Dermis microvascular lymphatic vessel endothelial cell (primary cell): ENCODE results near the gene PPFIA2. TPM values are rescaled to one million over a fixed set of nuclear protein-coding genes. Genes with fewer than 3 reads are reported as not detected.

Source experiments
- DNase-seq, 2 donors: peaks; one replicate each; pipeline versions ENCODE4 v3.0.0 to v3.0.0-alpha.2; 2010; ENCODE audit warnings: low read depth in 2 of 2
- total RNA-seq: library from RNA; depleted of rRNA; stranded (reverse); fragments of >200 nt; gene quantifications from 2 replicates; pipeline ENCODE4 v1.2.1, GENCODE V29; 2014

The PPFIA2 gene
- total RNA-seq, 1 donor from 2014 or later, result not detected

- DNase-seq, result peak; percentile 17 to 56
These were observed 308.0 kb downstream of the PPFIA2 start for GRCh38 chr12:81450920-81451739.

GRCh38 chr12:81441629-81442028, 317.5 kb downstream of the PPFIA2 start:
- no peak for DNase-seq

GRCh38 chr12:81440001-81440400, 319.1 kb downstream of the PPFIA2 start:
- no peak for DNase-seq

- no peak for DNase-seq
These were observed 319.8 kb downstream of the PPFIA2 start for GRCh38 chr12:81439344-81439743.

- DNase-seq, result no peak
These were observed 342.1 kb downstream of the PPFIA2 start for GRCh38 chr12:81417056-81417455.

- DNase-seq, result no peak
These were observed 342.6 kb downstream of the PPFIA2 start for GRCh38 chr12:81416571-81416970.

GRCh38 chr12:81414441-81414840, 344.7 kb downstream of the PPFIA2 start:
- no peak for DNase-seq

GRCh38 chr12:81412940-81413339, 346.2 kb downstream of the PPFIA2 start:
- no peak for DNase-seq

GRCh38 chr12:81403348-81403747, 355.8 kb downstream of the PPFIA2 start:
- no peak for DNase-seq

GRCh38 chr12:81401241-81401640, 357.9 kb downstream of the PPFIA2 start:
- DNase-seq, result no peak

GRCh38 chr12:81400024-81400423, 359.1 kb downstream of the PPFIA2 start:
- DNase-seq, result no peak

GRCh38 chr12:81395431-81395830, 363.7 kb downstream of the PPFIA2 start:
- DNase-seq, result no peak

GRCh38 chr12:81389550-81390099, 369.5 kb downstream of the PPFIA2 start:
- no peak for DNase-seq

- no peak for DNase-seq
These were observed 373.0 kb downstream of the PPFIA2 start for GRCh38 chr12:81386101-81386500.

GRCh38 chr12:81381951-81382350, 377.2 kb downstream of the PPFIA2 start:
- no peak for DNase-seq

GRCh38 chr12:81378601-81379285, 380.4 kb downstream of the PPFIA2 start:
- DNase-seq, result no peak

GRCh38 chr12:81377771-81378170, 381.4 kb downstream of the PPFIA2 start:
- DNase-seq, result no peak

GRCh38 chr12:81375969-81376368, 383.2 kb downstream of the PPFIA2 start:
- no peak for DNase-seq

- DNase-seq, result no peak
These were observed 388.7 kb downstream of the PPFIA2 start for GRCh38 chr12:81370456-81370855.

- DNase-seq, result no peak
These were observed 390.0 kb downstream of the PPFIA2 start for GRCh38 chr12:81369175-81369574.

- DNase-seq, result no peak
These were observed 393.9 kb downstream of the PPFIA2 start for GRCh38 chr12:81365284-81365683.

- DNase-seq, result no peak
These were observed 398.2 kb downstream of the PPFIA2 start for GRCh38 chr12:81360916-81361315.

- DNase-seq, result no peak
These were observed 399.4 kb downstream of the PPFIA2 start for GRCh38 chr12:81359736-81360135.
